HEK293 (cell line): ENCODE data around the gene ST3GAL5.

ENCODE experiments used
- CTCF ChIA-PET: fragments of 350-600 bp; formaldehyde crosslinking; extraction: SDS; loops from one replicate; lab custom pipeline; 2021; ENCODE audit warnings: antibody characterized with exemption; lab: Yijun Ruan, JAX
- POLR2A ChIA-PET: fragments of 300-600 bp; formaldehyde crosslinking; extraction: SDS; loops from one replicate; lab custom pipeline; 2020; ENCODE audit warnings: antibody characterized with exemption, inconsistent platforms; lab: Yijun Ruan, JAX
- H3K27ac ChIP-seq: fragments of 200-500 bp; sonication (Bioruptor generic); 2 replicates; pipeline ENCODE4 v1.5.1; 2014; ENCODE audit warnings: low read depth, low read length, control low read depth, inconsistent platforms; ENCODE audit errors: extremely low read depth
- H3K36me3 ChIP-seq, 2 experiments: fragments of 200-500 bp in 1 of 2; sonication (Bioruptor generic) in 1 of 2; 1 replicate in 1 of 2; 2 replicates in 1 of 2; pipeline ENCODE4 v1.5.1; 2014 to 2017; ENCODE audit warnings: inconsistent platforms in 2 of 2, low read length in 2 of 2; ENCODE audit not compliant: control insufficient read depth in 2 of 2, insufficient read depth in 1 of 2
- H3K4me1 ChIP-seq: fragments of 200-500 bp; sonication (Bioruptor generic); 2 replicates; pipeline ENCODE4 v1.5.1; 2014; ENCODE audit warnings: mild to moderate bottlenecking, low read length, inconsistent platforms; ENCODE audit not compliant: control insufficient read depth, insufficient read depth
- H3K4me3 ChIP-seq: 2 replicates; pipeline ENCODE4 v1.5.1; 2011; ENCODE audit warnings: low read depth, mild to moderate bottlenecking, control low read depth, low read length, moderate library complexity
- H3K9me3 ChIP-seq: fragments of 200-500 bp; sonication (Bioruptor generic); 2 replicates; pipeline ENCODE4 v1.5.1; 2014; ENCODE audit warnings: low read depth, low read length, inconsistent platforms; ENCODE audit not compliant: control insufficient read depth, insufficient read depth
- HOXC10 ChIP-seq: sonication (generic); formaldehyde crosslinking; IDR thresholded peaks from 2 replicates; pipeline ENCODE4 v1.8.1; 2023; ENCODE audit warnings: mild to moderate bottlenecking, missing genetic modification reagents
- ZFP3 ChIP-seq: fragments of 450-650 bp; formaldehyde crosslinking; IDR thresholded peaks from 2 replicates; pipeline ENCODE4 v1.5.1; 2016; ENCODE audit warnings: low read depth, missing biosample characterization, missing genetic modification characterization
- ZNF16 ChIP-seq: fragments of 450-650 bp; formaldehyde crosslinking; IDR thresholded peaks from 2 replicates; pipeline ENCODE4 v1.5.1; 2016; ENCODE audit warnings: low read depth, missing biosample characterization, missing genetic modification characterization
- ZNF18 ChIP-seq: fragments of 450-650 bp; formaldehyde crosslinking; IDR thresholded peaks from 2 replicates; pipeline ENCODE4 v1.5.1; 2016; ENCODE audit warnings: missing biosample characterization, missing genetic modification characterization
- ZNF341 ChIP-seq: fragments of 450-650 bp; formaldehyde crosslinking; IDR thresholded peaks from 2 replicates; pipeline ENCODE4; 2016; ENCODE audit warnings: low read depth, missing biosample characterization, missing genetic modification characterization
- ZNF398 ChIP-seq: fragments of 450-650 bp; formaldehyde crosslinking; IDR thresholded peaks from 2 replicates; pipeline ENCODE4 v1.5.1; 2017; ENCODE audit warnings: missing biosample characterization, missing genetic modification characterization
- ZNF664 ChIP-seq: fragments of 450-650 bp; formaldehyde crosslinking; IDR thresholded peaks from 2 replicates; pipeline ENCODE4 v1.5.1; 2016; ENCODE audit warnings: missing biosample characterization, missing genetic modification characterization
- ZNF792 ChIP-seq: fragments of 450-650 bp; formaldehyde crosslinking; IDR thresholded peaks from 2 replicates; pipeline ENCODE4 v1.5.1; 2016; ENCODE audit warnings: missing biosample characterization, missing genetic modification characterization
- TF ChIP-seq, protein P1 (sequence below): fragments of 450-650 bp; formaldehyde crosslinking; IDR thresholded peaks from 2 replicates; pipeline ENCODE4 v1.5.1; 2016; ENCODE audit warnings: missing biosample characterization, missing genetic modification characterization
- TF ChIP-seq, protein P2 (sequence below): fragments of 450-650 bp; formaldehyde crosslinking; IDR thresholded peaks from 2 replicates; pipeline ENCODE4 v1.5.1; 2016; ENCODE audit warnings: missing biosample characterization, missing genetic modification characterization

Gene ST3GAL5

DNA sequence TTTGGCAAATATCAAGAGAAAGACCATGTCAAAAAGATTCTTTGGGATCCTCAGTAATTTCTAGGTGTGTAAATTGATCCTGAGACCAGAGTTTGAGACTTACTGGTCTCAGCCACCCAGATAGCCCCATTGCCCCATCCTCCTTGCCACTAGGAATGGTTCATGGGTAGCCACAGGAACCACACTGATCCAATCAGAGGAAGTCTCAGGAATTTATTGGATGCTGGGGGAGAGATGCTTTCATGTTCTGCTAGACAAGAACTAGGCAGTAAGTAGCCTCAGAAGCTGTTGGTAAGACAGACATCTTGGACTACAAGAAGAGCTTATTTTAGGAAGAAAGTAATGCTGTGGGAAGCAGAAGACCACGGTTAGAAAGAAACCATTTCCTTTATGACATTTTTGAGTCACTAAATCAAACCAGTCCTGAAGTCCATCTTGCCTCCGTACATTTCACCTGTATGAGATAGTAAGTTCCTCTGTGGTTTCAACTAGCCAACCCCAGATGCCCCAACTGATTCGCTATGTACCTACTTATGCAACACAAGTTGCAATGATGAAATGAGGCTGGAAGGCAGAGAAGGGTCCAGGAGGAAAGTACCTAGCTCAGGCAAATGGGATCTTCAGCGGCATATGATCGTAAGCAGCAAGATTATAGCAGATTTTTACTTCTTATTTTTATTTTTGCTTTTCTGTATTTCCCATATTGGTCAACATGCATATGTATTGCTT is 3.6 kb upstream of the ST3GAL5 start:
- H3K27ac ChIP-seq = no peak overlapping the region
- ChIA-PET CTCF (interaction anchor here (0.7 to 1.0 kb wide), 4 partner anchors 20 to 357 kb away, joined by 3 read pairs; no protein-coding TSS in a partner anchor), POLR2A (no interaction called here)

DNA sequence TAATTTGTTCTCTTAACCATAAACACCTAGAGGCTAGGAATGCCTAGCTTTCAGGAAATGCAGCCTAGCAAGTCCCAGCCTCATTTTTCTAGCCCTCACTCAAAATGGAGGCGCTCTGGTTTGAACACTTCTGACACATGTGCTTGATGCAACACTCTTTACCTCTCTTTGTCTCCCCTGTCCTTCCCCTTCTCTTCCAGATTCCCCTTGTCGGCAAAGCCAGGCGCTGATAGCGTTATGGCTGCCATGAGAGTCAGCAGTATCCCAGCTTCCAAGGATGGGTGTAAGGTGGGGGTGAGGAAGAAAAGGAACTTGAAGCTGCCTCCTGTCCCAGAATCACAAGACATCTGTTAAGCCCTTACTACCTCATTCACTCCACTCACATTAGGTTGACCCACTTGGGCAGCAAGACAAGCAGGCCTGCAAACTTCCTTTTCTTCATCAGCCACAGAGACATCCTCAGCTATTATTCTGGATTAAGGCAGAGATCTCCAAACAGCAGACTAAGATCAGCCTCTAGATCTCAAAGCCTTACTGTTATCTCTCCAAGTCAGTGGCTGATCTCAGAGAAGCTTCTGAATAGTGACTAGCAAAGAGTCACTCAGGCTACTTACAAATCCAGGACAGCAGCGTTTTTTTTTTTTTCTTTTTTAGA is 1.9 kb upstream of the ST3GAL5 start:
- no peak overlapping the region for H3K4me3 ChIP-seq
- ChIA-PET POLR2A (no interaction called here), CTCF (interaction anchor here (0.6 to 1.2 kb wide), 4 partner anchors 32 to 279 kb away, joined by 3 to 8 read pairs (median 4); no protein-coding TSS in a partner anchor)
- H3K4me1 ChIP-seq = peaks cover 10% of the 10 kb centered on the region; the same call in 1 of the 2 replicates
- TF ChIP-seq, protein P1, sequence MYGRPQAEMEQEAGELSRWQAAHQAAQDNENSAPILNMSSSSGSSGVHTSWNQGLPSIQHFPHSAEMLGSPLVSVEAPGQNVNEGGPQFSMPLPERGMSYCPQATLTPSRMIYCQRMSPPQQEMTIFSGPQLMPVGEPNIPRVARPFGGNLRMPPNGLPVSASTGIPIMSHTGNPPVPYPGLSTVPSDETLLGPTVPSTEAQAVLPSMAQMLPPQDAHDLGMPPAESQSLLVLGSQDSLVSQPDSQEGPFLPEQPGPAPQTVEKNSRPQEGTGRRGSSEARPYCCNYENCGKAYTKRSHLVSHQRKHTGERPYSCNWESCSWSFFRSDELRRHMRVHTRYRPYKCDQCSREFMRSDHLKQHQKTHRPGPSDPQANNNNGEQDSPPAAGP (tag by site-specific recombination) = no peak
- no peak for TF ChIP-seq ZNF341 (tag by site-specific recombination)
- no peak for TF ChIP-seq ZFP3 (tag by site-specific recombination)
- TF ChIP-seq ZNF18 (tag by site-specific recombination) = no peak
- TF ChIP-seq ZNF398 (tag by site-specific recombination) = no peak
- no peak for TF ChIP-seq ZNF792 (tag by site-specific recombination)
- no peak overlapping the region for H3K27ac ChIP-seq
- no peaks in the 10 kb centered on the region for H3K9me3 ChIP-seq
- no peaks in the 10 kb centered on the region for H3K36me3 ChIP-seq

More for the DNA sequence above, 3.6 kb upstream of the ST3GAL5 start:
- no peaks in the 10 kb centered on the region for H3K9me3 ChIP-seq
- no peaks in the 10 kb centered on the region for H3K36me3 ChIP-seq
- no peak overlapping the region for H3K4me3 ChIP-seq
- peaks cover 3% of the 10 kb centered on the region; the same call in 1 of the 2 replicates for H3K4me1 ChIP-seq
- TF ChIP-seq HOXC10 (no peak), ZNF16 (tag by site-specific recombination) (no peak), ZNF664 (no peak)
- TF ChIP-seq, protein P2, sequence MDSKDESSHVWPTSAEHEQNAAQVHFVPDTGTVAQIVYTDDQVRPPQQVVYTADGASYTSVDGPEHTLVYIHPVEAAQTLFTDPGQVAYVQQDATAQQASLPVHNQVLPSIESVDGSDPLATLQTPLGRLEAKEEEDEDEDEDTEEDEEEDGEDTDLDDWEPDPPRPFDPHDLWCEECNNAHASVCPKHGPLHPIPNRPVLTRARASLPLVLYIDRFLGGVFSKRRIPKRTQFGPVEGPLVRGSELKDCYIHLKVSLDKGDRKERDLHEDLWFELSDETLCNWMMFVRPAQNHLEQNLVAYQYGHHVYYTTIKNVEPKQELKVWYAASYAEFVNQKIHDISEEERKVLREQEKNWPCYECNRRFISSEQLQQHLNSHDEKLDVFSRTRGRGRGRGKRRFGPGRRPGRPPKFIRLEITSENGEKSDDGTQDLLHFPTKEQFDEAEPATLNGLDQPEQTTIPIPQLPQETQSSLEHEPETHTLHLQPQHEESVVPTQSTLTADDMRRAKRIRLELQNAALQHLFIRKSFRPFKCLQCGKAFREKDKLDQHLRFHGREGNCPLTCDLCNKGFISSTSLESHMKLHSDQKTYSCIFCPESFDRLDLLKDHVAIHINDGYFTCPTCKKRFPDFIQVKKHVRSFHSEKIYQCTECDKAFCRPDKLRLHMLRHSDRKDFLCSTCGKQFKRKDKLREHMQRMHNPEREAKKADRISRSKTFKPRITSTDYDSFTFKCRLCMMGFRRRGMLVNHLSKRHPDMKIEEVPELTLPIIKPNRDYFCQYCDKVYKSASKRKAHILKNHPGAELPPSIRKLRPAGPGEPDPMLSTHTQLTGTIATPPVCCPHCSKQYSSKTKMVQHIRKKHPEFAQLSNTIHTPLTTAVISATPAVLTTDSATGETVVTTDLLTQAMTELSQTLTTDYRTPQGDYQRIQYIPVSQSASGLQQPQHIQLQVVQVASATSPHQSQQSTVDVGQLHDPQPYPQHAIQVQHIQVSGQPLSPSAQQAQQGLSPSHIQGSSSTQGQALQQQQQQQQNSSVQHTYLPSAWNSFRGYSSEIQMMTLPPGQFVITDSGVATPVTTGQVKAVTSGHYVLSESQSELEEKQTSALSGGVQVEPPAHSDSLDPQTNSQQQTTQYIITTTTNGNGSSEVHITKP (tag by site-specific recombination) = no peak
